GM18507 (cell line): ENCODE measurements around the gene NOS1.
"Not testable (repeated sequence)": the region's sequence is repeated elsewhere in the genome, so short reads cannot be mapped to it uniquely, and the experiment has no call there.

Experiments used
- DNase-seq: peaks from one replicate; pipeline ENCODE4 v3.0.0; 2011; ENCODE audit warnings: low read depth; ENCODE audit not compliant: insufficient read length; ENCODE audit errors: extremely low spot score
- FAIRE-seq: peaks from 2 replicates; lab custom pipeline; 2011; peaks lifted over from hg19 to GRCh38; lab: Jason Lieb, UNC

The NOS1 gene

GRCh38 chr12:117189725-117190209, 171.7 kb downstream of the NOS1 start:
- FAIRE-seq (no peak), DNase-seq (peak; percentile 18)

- no peak for FAIRE-seq
- DNase-seq = no peak
These were observed 172.3 kb downstream of the NOS1 start for GRCh38 chr12:117188961-117189724.

GRCh38 chr12:117188121-117188665, 173.2 kb downstream of the NOS1 start:
- DNase-seq (no peak), FAIRE-seq (no peak)

GRCh38 chr12:117187421-117187820, 174.0 kb downstream of the NOS1 start:
- FAIRE-seq = no peak
- DNase-seq = no peak

- no peak for FAIRE-seq
- no peak for DNase-seq
These were observed 178.6 kb downstream of the NOS1 start for GRCh38 chr12:117182866-117183265.

- DNase-seq, FAIRE-seq: not testable (repeated sequence)
These were observed 180.0 kb downstream of the NOS1 start for GRCh38 chr12:117181468-117181843.

- DNase-seq (no peak), FAIRE-seq (no peak)
These were observed 180.5 kb downstream of the NOS1 start for GRCh38 chr12:117180758-117181467.

GRCh38 chr12:117178745-117179144, 182.7 kb downstream of the NOS1 start:
- DNase-seq = no peak
- FAIRE-seq = no peak

- no peak for FAIRE-seq
- DNase-seq = no peak
These were observed 183.1 kb downstream of the NOS1 start for GRCh38 chr12:117178301-117178700.

GRCh38 chr12:117172168-117172567, 189.3 kb downstream of the NOS1 start:
- DNase-seq = no peak
- FAIRE-seq = no peak

GRCh38 chr12:117171499-117172162, 189.8 kb downstream of the NOS1 start:
- DNase-seq (no peak), FAIRE-seq (no peak)

- no peak for FAIRE-seq
- DNase-seq = no peak
These were observed 191.9 kb downstream of the NOS1 start for GRCh38 chr12:117169548-117169947.

GRCh38 chr12:117168976-117169375, 192.4 kb downstream of the NOS1 start:
- DNase-seq (no peak), FAIRE-seq (no peak)

- FAIRE-seq = no peak
- DNase-seq = no peak
These were observed 193.7 kb downstream of the NOS1 start for GRCh38 chr12:117167769-117168168.

- FAIRE-seq (no peak), DNase-seq (no peak)
These were observed 195.3 kb downstream of the NOS1 start for GRCh38 chr12:117166107-117166506.

- DNase-seq = no peak
- no peak for FAIRE-seq
These were observed 196.1 kb downstream of the NOS1 start for GRCh38 chr12:117165342-117165741.

GRCh38 chr12:117162633-117163032, 198.8 kb downstream of the NOS1 start:
- FAIRE-seq (no peak), DNase-seq (no peak)

GRCh38 chr12:117162167-117162539, 199.3 kb downstream of the NOS1 start:
- no peak for FAIRE-seq
- DNase-seq = no peak

- DNase-seq = no peak
- no peak for FAIRE-seq
These were observed 199.8 kb downstream of the NOS1 start for GRCh38 chr12:117161460-117162166.

GRCh38 chr12:117159674-117160073, 201.8 kb downstream of the NOS1 start:
- DNase-seq = no peak
- FAIRE-seq = no peak
